Head of caudate nucleus (tissue), 42 donors: ENCODE measurements around the gene PALM.
"Not testable (repeated sequence)": the region's sequence is repeated elsewhere in the genome, so short reads cannot be mapped to it uniquely, and the experiment has no call there.

Experiments used
- DNase-seq, 42 donors: peaks; one replicate each; pipeline versions ENCODE4 v3.0.0 to v3.0.0-alpha.2; 2020 to 2021; ENCODE audit warnings: mixed read lengths in 7 of 42
- intact Hi-C: fragments of 100-400 bp; cut with DNase I; formaldehyde crosslinking; loops from one replicate; pipeline ENCODE4 v1.15.0; 2022

PALM gene

DNA sequence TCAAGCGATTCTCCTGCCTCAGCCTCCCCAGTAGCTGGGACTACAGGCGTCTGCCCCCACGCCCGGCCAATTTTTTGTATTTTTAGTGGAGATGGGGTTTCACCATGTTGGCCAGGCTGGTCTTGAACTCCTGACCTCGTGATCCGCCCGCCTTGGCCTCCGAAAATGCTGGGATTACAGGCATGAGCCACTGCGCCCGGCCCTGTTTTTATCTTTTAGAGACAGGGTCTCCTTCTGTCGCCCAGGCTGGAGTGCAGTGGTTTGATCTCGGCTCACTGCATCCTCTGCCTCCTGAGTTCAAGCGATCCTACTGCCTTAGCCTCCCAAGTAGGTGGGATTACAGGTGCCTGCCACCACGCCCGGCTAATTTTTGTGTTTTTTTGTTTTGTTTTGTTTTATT lies 10.2 kb upstream of the PALM start:
- intact Hi-C loops, result not testable (repeated sequence)

DNA sequence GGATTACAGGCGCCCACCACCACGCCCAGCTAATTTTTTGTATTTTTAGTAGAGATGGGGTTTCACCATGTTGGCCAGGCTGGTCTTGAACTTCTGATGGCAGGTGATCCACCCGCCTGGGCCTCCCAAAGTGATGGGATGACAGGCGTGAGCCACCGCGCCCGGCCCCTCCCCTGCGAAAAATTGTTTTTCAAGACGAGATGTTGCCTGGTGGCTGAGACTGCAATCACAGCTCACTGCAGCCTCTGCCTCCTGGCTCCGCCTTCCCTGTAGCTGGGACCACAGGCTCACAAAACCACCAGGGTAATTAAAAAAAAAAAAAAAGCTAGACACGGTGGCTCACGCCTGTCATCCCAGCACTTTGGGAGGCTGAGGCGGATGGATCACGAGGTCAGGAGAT lies 8.8 kb upstream of the PALM start:
- DNase-seq, intact Hi-C loops: not testable (repeated sequence)

More for the DNA sequence above, 10.2 kb upstream of the PALM start:
- DNase-seq, result not testable (repeated sequence)

- DNase-seq, intact Hi-C loops: not testable (repeated sequence)
These were observed 5.9 kb upstream of the PALM start for GRCh38 chr19:702847-703246.

- intact Hi-C loops, result no loop called here
- no peak for DNase-seq
These were observed 5.4 kb upstream of the PALM start for GRCh38 chr19:703329-703650.

DNA sequence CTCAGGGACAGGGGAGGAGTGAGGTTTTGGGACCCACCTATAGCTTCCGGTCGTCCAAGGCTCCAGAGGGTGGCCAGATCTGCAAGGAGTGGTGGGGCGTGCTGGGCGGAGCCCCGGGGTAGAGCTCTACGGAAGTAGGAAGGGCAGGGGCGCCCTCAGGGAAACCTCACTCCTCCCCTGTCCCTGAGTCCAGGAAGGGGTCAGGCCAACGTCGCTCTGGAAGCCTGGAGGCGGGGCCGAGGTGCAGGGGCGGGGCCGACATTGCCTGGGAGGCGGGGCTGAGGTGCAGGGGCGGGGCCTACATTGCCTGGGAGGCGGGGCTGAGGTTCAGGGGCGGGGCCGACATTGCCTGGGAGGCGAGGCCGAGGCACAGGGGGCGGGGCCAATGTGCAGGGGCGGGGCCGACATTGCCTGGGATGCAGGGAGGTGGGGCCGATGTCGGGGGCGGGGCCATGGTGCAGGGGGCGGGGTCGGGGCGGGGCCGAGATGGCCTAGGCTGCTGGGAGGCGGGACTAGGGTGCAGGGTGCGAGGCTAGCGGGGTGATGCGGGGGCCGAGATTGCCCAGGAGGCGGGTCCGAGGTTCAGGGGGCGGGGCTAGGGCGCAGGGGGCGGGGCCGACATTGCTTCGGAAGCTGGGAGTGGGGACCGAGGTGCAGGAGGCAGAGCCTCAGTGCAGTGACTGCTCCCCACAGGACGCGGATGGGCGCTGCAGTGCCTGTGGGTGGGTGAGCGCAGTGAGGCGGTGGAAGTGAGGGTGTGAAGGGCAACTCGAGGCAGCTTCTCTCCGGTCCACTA lies 4.9 kb upstream of the PALM start:
- DNase-seq, result peak in 37 of 42 donors; percentile 36 to 80 (median 66)
- intact Hi-C loops, result no loop called here

- DNase-seq, result peak in 4 of 42 donors; percentile 14 to 45 (median 26)
- intact Hi-C loops, result no loop called here
These were observed 4.3 kb upstream of the PALM start for GRCh38 chr19:704447-704741.

GRCh38 chr19:709196-709964 lies 645 bp downstream of the PALM start:
- DNase-seq, result no peak
- intact Hi-C loops, result no loop called here

GRCh38 chr19:709965-710571 lies 1.3 kb downstream of the PALM start:
- intact Hi-C loops, result no loop called here
- peak in 29 of 42 donors; percentile 13 to 69 (median 48) for DNase-seq

DNA sequence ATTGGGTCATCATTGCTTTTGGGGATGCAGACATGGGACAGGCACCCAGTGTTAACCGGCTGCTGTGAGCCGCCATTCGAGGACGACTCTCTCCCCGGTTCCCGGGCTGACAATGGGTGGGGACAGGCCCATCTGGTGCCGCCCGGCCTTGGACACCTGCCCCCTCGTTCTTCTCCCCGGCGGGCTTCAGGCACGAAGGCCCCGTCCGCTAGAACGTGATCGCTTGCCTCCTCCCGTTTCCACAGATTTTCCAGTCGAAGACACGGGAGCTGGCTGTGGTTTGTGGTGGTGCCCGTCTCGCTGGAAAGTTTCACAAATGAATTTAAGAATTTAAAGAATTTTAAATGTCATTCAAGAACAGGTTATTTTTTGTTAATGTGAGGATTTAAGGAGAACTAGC lies 2.0 kb downstream of the PALM start:
- DNase-seq, result peak in 7 of 42 donors; percentile 14 to 38 (median 20)
- intact Hi-C loops, result no loop called here

- intact Hi-C loops, result no loop called here
- no peak for DNase-seq
These were observed 2.5 kb downstream of the PALM start for GRCh38 chr19:711254-711653.

- no peak for DNase-seq
- intact Hi-C loops, result no loop called here
These were observed 6.6 kb downstream of the PALM start for GRCh38 chr19:715347-715746.

DNA sequence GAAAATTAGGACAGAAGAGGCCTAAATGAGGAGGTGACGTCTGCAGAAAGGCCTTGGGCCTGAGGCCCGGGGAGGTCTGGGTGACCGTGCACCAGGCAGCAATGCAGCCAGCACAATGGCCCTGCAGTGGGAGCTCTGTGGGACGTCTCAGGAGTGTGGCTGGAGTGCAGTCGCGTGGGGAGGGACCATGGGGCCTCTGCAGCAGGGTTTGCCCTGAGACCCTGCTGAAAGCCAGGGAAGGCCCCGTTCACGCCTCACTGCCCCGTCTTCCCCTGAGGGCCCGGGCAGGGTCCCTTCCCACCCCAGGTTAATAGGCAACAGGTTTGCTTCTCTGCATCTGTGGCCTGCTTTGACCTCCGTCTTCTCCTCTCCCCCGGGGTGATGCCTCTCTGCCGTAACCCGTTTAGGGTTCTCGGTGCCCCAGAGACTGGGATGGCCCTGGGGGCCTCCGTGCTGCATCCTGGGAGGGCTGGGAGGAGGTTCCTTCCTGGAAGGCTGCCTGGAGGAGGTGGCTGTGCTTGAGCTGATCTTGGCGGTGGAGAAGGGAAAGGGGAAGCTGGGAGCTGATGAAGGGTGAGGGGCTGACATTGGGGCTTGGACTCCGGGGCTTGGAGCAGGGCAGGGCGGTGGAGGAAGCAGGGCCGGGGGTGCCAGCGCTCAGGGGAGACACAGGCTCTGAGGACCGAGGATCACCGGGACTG lies 9.7 kb downstream of the PALM start:
- peak in 15 of 42 donors; percentile 10 to 58 (median 33) for DNase-seq

DNA sequence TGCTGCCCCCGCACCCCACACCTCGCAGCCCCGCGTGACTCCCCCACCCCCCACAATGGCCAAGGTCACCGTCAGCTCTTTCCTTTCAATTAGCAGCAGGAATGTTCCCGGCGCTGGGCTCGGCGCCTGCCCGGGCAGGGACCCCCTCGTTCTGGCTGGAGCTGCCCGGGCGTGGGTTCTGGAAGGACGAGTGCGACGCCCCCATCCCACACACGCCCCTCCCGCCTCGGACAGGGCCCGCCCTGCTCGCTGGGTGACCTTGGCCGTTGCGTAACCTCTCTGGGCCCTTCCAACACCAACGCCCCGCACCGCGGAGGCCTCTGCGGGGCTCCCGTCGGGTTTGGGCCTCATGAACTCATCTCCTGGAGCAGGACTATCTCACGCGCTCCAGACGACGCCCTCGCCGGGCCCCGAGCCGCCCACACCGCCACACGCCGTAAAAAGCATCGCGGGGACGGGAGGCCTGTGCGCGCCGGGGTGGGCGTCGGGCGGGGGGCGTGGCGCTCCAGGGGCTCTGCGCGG lies 10.3 kb downstream of the PALM start:
- peak in 41 of 42 donors; percentile 17 to 88 (median 66) for DNase-seq
- intact Hi-C loops, result no loop called here

More for the DNA sequence above, 9.7 kb downstream of the PALM start:
- intact Hi-C loops, result no loop called here

GRCh38 chr19:719636-720344 lies 11.1 kb downstream of the PALM start:
- intact Hi-C loops, result no loop called here

GRCh38 chr19:720345-721160 lies 11.8 kb downstream of the PALM start:
- intact Hi-C loops, result no loop called here
- DNase-seq, result peak in 39 of 42 donors; percentile 33 to 85 (median 65)

More at GRCh38 chr19:719636-720344, 11.1 kb downstream of the PALM start:
- DNase-seq, result peak in 41 of 42 donors; percentile 20 to 83 (median 66)

- DNase-seq, result peak in 7 of 42 donors; percentile 5 to 50 (median 27)
- intact Hi-C loops, result no loop called here
These were observed 13.9 kb downstream of the PALM start for GRCh38 chr19:722553-723101.

GRCh38 chr19:723247-723646 lies 14.5 kb downstream of the PALM start:
- intact Hi-C loops, result no loop called here
- DNase-seq, result no peak
